NCI-H2227 treated with DMSO at 0.1 percent for 48 hours (cell line): ENCODE data around the gene ZSWIM7.
"Not testable (repeated sequence)": the region's sequence is repeated elsewhere in the genome, so short reads cannot be mapped to it uniquely, and the experiment has no call there.

Experiments used
- DNase-seq: peaks from one replicate; lab custom pipeline; 2025; lab: John Stamatoyannopoulos, UW

Gene ZSWIM7

DNA sequence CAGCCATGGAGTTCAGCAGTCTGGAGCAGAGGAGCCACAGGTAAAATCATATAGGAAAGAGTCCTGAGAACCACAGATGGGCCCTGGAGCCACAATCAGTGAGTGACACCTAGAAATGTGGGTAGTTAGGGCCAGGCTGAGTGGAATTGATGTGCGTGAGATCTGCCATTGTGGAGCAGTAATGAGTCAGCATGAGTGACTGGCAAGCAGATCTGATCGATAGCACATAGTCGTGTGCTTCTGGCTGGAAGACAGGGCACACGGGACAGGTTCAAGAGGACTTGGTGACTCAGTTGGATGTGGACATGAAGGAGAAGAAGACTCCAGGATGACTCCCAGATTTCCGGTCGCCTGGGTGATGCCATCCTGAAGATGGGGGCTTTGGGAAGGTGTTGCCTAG is 42.3 kb downstream of the ZSWIM7 start:
- DNase-seq = no peak

DNA sequence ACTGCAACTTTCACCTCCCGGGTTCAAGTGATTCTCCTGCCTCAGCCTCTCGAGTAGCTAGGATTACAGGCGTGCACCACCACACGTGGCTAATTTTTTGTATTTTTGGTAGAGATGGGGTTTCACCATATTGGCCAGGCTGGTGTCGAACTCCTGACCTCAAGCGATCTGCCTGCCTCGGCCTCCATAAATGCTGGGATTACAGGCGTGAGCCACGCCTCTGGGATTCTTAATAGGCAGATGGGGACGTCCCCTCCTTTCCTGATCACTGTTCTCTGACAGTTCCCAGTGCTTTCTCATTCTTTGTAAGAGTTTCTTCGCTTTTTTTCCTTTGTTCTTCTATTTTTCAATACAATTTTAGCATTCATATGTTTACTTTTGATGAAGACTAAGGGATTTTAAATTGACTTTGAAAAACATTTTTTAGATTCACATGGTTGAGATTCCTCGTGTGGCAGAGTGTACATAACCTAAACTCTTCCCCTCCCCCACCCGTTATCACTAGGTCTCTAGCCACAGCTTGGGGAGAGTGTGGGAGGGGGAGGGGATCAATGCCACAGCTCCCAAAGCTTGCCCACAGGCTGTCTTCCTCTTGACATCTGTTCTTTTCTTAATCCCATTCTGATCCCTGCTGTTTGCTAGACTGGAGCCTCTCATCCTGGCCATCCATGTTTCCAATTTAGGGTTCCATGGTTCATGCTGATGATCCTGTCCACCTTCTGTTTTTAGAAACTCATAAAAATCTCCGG is 43.5 kb downstream of the ZSWIM7 start:
- no peak for DNase-seq

DNA sequence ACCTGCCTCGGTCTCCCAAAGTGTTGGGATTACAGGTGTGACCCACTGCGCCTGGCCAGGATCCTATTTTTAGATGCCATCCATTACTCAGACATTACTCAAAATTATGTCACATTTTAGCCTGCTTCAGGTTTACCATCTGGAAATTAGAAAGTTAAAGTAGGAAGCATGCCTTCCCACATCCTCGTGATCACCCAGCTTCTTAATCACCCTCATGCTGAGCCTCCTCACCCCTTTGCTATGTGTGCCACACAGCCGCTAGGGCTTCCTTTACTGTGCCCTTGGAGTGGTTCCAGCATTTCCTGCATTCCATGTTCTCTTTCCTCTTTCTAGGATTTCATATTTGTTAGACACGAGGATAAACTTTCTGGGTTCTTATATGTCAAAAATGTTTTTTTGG is 45.3 kb downstream of the ZSWIM7 start:
- no peak for DNase-seq

DNA sequence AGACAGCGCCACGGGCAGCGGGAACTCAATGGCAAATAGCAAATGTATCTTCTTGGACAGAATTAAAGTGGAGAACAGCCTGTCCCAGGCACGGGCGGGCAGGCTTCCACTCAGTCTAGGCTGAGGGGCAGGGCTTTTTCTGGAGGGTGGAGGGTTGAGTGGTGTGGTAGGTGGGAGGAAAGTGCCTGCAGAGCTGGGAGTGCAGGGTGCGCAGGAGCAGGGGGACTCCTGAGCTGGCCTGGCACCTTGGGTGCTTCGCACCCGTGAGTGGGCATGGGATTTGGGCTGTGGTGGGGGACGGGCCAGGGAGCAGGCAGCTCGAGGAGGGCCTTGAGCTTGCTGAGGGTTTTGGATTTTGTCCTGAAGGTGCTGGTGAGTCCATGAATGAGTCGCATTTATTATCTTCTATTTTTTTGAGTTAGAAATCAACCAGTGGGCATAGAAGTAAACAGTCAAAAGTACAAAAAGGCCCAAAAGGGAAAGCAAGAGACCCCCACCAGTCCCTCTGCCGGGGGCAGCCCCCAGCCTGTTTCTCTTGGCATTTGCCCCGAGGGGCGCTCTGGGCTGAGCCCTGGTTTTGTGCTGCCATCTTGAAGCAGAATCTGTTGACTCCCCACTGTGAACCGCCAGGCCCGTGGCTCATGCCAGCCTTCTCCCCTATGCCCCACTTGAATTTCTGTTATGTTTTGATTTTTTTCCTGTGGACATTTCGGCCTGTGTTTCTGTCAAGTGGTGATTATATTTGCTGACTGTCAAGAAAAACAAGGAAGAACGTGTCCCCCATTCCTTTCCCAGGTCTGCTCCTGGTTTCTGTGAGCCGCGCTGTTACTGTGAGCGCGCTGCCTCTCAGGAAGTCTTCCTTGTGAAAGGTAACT is 46.4 kb downstream of the ZSWIM7 start:
- DNase-seq = no peak

DNA sequence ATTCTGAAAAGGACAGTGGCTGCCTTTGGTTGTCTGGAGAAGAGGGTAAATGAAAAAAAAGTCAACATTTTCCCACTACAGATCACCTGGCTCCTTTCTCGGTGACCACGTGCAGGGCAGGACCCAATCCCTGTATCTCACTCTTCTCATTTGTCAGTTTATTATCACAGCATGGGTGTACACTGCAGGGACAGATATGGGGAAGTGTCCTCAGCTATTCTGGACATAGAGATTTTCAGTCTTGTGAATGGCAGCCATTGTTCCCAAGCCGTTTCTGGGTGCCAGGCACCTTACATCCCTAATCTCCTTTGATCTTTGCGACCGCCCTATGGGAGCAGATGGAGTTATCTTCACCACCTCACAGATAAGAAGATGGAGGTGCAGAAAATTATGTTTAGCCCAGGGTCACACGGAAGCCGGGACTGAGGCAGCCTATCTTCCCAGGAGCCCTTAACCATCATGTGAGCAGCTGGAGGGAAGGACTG is 47.4 kb downstream of the ZSWIM7 start:
- no peak for DNase-seq

DNA sequence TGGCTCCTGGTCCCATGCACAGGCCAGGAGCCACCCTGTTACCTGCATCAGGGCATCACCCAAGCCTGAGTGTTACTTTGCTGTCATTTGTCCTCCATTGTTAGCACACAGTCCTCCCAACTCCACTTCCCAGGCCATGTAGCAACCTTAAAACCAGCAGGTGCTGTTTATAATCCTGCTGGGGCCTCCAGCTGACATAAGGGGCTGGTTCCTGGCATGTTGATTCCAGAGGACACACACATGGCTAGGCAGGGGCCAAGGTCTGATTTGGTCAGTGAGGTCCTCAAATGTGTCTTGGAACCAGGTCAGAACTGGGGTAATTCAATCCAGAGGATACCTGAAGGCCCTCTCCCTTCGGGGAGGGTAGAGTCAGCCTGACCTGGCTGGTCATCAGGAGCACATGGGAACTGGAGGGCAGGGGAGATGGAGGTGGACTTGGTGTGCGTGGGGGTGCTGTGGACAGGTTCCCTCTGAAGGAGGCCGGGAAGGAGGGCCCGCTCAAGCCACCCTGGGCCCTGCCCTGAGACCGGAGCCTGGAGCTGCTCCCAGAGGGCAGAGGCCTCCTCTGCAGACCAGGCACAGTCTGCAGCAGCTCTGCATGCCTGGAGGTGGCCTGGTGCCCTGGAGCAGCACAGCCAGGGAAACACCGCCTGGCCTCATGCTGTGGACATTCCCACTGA is 48.0 kb downstream of the ZSWIM7 start:
- no peak for DNase-seq

DNA sequence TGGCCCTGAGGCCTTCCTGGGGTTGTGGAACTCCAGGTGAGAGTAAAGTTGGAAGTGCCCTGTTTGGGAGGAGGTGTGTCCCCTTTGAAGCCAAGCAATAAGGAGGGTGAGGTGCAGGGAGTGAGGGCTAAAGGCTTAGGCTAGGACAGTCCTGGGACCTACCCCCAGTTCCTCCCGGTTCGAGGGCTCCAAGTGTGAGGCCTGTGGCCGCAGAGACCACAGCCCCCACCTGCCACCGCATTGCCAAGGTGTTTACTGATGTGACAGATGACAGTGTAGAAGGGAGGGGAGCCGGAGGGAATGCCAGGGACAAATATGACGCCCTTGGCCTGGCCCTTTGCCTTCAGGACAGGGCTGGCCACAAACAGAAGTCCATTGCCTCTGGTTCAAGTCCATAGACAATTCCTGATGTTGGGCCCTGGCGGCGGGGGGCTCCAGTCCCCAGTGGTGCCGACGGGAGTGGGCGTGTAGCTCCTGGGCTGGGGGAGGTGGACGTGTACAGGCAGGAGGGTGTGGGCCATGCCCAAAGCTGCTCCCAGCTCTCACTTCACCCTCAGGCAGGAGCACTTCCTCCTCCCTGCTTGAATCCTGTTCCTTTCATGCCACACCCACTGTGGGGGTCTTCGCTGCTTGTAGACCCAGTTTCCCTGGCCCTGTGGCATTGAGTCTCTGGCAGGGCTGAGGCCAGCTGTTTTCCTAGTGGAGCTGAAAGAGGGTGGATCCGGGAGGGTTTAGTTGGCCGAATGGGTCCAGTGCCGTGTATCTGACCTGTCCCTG is 51.3 kb downstream of the ZSWIM7 start:
- no peak for DNase-seq

DNA sequence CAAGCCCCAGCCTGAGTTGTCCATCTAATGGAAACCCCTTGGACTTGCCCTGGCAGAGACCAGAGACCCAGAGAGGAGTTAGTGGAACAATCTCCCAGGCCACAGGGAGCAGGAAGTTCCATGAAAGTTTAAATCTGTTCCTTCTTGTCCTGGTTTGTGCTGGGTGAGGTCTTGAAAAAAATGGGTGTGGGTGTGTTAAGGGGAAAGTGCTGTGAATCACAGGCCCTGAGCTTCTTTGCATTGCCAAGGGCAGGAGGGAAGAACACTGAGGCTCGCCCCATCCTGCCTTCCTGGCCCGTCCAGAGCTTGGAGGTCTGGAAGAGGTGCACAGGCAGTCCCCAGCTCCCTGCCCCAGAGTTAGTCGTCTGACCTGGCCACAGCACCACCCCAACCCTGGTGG is 52.2 kb downstream of the ZSWIM7 start:
- no peak for DNase-seq

DNA sequence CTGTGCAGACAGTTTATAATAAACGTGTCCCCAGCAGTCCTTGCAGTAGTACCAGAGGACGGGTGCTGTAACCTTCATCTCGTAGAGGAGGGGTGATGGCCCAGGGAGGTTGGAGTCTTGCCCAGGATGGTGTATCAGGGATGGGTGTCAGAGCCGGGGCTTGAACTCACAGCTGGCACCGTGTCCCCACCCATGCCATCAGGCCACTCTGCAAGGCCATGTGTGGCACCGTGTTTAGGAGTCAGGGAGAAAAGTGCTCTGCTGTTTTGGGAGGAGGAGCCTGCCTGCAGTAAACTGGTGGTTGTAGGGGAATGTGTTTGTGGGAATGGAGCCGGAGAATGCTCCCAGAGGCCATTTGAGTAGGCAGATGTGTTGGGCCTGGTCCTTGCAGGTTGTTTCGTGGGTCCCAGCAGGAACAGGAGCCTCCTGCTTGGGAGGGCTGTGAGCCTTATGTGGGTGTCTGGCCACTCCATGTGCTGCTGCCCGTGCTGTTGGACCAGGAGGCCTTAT is 52.8 kb downstream of the ZSWIM7 start:
- no peak for DNase-seq

DNA sequence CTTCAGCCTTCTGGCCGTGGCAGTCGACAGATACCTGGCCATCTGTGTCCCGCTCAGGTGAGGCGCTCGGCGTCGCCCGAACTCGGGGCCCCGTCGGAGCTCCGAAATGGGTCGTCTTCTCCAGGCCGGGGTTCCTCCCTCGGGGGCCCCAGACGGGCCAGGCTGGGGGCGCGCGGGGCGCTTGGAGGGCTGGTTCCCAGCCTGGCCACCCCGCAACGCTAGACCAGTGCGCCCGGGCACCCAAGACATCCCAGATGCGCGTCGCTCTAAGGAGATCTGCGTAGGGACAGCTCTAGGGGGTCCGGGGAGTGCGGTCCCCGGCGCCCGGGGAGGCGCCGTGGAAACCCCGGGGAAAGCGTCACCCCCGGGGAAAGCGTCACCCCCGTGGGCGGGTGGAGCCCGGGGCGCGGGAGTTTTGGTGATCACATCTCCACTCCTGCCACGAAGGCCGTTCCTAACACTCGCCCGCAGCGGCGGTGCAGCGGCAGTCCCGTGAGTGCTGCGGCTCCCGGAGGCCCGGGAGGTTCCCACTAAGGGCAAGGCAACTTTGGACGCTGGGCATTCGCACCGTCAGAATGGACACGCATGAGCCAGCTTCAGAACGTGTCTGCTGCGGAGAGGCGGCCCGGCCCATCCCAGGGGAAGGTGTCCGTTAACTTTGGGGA is 53.8 kb downstream of the ZSWIM7 start:
- no peak for DNase-seq

DNA sequence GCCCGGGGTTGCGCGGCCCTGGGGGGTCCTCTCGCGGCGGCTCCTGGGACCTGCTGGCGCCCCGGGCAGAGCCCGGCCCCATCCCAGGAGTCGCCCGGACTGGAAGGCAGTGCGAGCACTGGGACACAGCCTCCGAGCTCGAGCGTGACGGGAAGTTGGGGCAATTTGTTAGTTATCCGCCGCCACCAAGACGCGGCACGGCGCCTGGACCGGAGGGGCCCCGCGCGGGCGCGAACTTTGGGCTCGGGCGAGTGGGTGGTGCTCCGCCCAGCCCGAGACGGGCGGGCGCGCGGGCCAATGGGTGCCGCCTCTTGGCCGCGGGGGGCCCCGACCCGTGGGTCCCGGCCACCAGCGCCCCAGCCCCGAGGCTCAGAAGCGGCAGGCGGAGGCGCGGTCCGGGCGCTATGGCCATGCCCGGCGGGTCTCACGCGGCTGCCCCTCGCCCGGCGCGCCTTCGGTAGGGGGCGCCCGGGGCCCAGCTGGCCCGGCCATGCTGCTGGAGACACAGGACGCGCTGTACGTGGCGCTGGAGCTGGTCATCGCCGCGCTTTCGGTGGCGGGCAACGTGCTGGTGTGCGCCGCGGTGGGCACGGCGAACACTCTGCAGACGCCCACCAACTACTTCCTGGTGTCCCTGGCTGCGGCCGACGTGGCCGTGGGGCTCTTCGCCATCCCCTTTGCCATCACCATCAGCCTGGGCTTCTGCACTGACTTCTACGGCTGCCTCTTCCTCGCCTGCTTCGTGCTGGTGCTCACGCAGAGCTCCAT is 54.6 kb downstream of the ZSWIM7 start, which contains the start of gene ADORA2B:
Gene ADORA2B, plus strand, starts transcription at position 372 of the 768 bp plus-strand sequence. Its CDS starts 119 bp downstream, at position 491.
- DNase-seq = peak; percentile 9

DNA sequence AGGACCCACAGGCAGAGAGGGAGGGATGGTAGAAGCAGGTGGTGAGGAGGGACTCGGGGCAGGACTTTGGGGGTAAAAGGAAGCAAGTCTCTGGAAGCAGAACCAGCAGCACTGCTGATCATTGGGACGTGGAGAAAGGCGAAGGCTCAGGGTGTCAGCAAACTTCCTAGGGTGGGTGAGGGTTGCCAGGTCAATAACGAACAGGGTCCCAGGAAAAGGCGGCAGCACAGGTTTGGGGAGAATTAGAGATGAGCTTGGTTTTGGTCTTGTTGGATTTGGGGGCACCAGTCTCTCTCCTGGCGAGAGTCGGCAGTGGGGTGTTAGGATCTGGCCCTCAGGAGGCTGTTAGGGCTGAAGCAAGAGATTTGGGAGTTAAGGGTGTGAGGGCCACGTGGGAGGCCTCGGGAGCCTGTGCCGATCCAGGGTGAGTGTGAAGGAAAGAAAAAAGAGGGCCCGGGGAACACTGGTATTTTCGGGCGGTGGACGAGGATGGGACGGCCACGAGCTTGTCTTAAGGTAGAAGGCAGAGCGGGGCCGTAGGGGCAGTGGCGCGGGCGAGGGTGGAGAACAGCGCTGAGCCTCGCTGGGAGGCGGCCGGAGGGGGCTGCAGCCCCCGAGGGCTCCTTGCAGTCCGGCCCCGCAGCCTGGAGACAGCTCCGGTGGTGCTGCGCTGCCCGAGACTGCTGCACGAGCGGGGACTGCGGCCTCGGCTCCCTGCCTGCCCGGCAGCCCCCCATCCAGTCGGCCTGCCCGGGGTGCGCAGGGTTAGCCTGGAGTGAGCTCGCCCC is 55.3 kb downstream of the ZSWIM7 start:
- DNase-seq = no peak

DNA sequence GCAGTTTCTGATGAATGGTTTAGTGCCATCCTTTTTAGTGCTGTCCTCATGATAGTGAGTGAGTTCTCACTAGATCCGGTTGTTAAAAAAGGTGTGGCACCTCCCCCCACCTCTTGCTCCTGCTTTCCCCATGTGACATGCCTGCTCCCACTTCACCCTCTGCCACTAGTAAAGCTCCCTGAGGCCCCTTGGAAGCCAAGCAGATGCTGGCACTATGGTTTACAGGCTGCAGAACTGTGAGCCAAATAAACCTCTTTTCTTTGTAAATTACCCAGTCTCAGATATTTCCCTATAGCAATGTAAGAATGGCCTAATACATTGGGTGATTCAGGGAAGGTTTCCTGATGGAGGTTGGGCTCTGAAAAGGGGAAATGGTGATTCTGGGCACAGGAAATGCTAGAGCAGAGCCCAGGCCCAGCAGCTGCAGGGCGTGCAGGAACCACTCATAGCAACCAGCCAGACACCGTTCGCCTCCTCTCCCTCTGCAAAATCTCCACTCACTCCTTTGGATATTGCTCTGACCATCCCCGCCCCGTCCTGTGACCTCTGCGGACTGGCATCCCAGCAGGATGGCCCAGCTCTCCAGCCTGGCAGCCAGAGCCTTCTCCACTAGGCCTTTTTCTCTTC is 57.2 kb downstream of the ZSWIM7 start:
- no peak for DNase-seq

DNA sequence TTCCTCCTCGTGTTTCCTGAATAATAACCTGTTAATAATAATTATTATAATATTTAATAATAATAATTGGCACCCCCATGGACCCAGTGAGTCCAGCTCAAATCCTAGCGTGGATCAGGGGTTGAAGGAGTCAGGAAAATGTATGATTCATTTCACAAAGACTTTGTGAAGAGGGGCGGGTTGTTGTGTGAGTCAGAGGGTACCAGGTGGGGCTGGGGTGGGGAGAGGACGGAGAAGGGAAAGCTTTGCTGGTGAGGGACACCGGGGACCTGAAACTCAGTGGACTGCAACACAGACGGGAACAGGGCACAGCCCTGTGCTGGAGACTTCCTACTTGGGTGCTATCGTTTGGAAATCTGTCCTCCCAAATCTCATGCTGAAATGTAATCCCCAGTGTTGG is 57.7 kb downstream of the ZSWIM7 start:
- no peak for DNase-seq

DNA sequence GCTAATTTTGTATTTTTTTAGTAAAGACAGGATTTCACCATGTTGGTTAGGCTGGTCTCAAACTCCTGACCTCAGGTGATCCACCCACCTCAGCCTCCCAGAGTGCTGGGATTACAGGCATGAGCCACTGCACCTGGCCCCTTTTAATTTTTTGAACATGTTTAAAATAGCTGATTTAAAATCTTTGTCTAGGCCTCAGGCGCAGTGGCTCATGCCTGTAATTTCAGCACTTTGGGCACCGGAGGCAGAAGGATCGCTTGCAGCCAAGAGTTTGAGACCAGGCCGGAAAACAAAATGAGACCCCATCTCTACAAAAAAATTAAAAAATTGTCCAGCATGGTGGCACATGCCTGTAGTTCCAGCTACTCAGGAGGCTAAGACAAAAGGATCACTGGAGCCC is 63.0 kb downstream of the ZSWIM7 start:
- not testable (repeated sequence) for DNase-seq

DNA sequence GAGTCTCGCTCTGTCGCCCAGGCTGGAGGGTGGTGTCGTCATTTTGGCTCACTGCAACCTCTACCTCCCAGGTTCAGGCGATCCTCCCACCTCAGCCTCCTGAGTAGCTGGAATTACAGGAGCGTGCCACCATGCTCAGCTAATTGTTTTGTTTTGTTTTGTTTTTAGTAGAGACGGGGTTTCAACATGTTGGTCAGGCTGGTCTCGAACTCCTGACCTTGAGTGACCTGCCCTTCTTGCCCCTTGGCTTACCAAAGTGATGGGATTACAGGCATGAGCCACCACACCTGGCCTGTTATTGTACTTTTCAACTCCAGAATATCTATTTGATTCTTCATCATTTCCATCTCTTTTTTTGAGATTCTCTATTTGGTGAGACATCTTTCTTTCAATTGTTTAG is 63.6 kb downstream of the ZSWIM7 start:
- no peak for DNase-seq

DNA sequence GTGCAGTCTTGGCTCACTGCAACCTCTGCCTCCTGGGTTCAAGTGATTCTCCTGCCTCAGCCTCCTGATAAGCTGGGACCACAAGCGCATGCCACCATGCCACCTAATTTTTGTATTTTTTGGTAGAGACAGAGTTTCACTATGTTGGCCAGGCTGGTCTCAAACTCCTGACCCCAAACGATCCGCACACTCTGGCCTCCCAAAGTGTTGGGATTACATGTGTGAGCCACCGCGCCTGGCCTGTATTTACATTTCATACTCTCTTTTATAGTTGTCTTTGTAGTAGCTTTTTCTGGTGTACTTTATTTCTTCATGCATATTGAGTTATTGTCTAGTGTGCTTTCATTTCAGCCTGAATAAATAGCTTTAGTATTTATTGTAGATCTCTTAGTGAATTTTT is 64.6 kb downstream of the ZSWIM7 start:
- no peak for DNase-seq

DNA sequence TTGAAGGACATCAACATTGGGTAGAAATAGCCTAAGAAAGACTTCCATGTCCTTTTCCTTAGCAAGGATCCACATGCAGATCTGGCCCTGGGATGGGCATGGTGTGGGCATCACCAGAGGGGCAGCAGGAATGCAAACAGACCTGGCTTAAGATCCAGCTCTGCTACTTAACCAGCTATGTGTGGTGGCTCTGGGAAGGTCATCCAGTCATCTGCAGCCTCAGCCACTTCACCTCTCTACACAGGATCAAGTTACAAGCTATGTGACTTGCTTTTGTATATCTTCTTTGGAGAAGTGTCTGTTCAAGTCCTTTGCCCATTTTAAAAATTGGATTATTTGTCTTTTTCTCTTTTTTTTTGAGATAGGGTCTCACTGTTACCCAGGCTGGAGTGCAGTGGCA is 68.1 kb downstream of the ZSWIM7 start:
- DNase-seq = no peak

DNA sequence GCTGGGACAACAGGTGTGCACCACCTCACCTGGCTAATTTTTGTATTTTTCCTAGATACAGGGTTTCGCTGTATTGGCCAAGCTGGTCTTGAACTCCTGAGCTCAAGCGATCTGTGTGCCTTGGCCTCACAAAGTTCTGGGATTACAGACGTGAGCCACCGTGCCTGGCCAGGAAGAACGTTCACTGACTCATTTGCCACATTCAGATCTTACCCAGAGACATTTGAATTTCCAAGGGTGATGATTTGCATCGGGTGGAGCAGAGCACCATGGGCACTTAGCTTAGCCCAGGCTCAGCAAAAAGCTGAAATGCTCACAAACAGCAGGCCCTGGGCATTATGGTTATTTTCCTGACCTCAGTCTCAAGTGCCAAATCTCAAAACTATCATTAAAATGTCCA is 69.1 kb downstream of the ZSWIM7 start:
- DNase-seq = no peak
